HepG2 (cell line): Measurements from ENCODE around the gene OR52N2.

Experiments used
- HIVEP1 ChIP-seq: sonication (generic); formaldehyde crosslinking; IDR thresholded peaks from 2 replicates; pipeline ENCODE4 v1.4.0; 2020; ENCODE audit warnings: mild to moderate bottlenecking, missing genetic modification reagents
- ZNF274 ChIP-seq: sonication (generic); formaldehyde crosslinking; IDR thresholded peaks from 2 replicates; pipeline ENCODE4 v1.5.1; 2020; ENCODE audit warnings: mild to moderate bottlenecking, missing genetic modification reagents
- TF ChIP-seq, protein P1 (sequence below): sonication (generic); formaldehyde crosslinking; IDR thresholded peaks from 2 replicates; pipeline ENCODE4 v1.5.0; 2020; ENCODE audit warnings: mild to moderate bottlenecking, missing genetic modification reagents, moderate library complexity

DNA sequence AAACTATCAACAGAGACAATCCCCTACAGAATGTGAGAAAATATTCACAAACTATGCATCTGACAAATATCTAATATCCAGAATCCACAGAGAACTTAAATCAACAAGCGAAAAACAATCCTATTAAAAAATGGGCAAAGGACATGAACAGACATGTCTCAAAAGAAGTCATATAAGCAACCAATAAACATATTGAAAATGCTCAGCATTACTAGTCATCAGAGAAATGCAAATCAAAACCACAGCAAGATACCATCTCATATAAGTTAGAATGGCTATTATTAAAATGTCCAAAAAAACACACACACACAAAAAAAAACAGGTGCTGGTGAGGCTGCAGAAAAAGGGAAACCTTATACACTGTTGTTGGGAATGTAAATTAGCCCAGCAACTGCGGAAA is 57.1 kb downstream of the OR52N2 start:
- TF ChIP-seq HIVEP1 (CRISPR knock-in tag): no peak
- TF ChIP-seq, protein P1, sequence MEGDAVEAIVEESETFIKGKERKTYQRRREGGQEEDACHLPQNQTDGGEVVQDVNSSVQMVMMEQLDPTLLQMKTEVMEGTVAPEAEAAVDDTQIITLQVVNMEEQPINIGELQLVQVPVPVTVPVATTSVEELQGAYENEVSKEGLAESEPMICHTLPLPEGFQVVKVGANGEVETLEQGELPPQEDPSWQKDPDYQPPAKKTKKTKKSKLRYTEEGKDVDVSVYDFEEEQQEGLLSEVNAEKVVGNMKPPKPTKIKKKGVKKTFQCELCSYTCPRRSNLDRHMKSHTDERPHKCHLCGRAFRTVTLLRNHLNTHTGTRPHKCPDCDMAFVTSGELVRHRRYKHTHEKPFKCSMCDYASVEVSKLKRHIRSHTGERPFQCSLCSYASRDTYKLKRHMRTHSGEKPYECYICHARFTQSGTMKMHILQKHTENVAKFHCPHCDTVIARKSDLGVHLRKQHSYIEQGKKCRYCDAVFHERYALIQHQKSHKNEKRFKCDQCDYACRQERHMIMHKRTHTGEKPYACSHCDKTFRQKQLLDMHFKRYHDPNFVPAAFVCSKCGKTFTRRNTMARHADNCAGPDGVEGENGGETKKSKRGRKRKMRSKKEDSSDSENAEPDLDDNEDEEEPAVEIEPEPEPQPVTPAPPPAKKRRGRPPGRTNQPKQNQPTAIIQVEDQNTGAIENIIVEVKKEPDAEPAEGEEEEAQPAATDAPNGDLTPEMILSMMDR (CRISPR knock-in tag): no peak
- no peak for TF ChIP-seq ZNF274 (CRISPR knock-in tag)
